HG02798 (cell line): ENCODE results near the gene MMP20.

Source experiments
- ATAC-seq: cut with Tn5 transposase; IDR thresholded peaks from one replicate; pipeline ENCODE4 v1.9.1; 2021; ENCODE audit warnings: mild to moderate bottlenecking; ENCODE audit not compliant: unreplicated experiment, poor library complexity

MMP20 gene

DNA sequence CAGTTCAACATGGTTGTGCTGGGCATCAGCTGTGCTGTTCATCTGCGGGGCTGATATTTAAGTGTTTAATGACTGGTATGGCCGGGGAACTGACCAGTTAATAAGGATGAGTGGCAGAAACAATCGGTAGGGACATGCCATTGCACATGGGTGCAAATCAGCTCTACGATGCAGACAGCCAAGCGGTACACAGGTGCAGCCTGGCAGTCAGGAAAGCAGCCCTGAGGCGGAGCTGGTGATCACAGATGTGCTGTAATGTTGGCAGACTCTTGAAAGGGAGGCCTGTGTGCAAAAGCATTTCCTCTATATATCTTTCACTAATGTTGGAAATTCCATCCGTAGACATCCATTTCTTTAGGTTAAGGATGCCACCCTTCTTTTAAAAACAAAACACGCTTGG is 1.1 kb downstream of the MMP20 start:
- no peak for ATAC-seq

DNA sequence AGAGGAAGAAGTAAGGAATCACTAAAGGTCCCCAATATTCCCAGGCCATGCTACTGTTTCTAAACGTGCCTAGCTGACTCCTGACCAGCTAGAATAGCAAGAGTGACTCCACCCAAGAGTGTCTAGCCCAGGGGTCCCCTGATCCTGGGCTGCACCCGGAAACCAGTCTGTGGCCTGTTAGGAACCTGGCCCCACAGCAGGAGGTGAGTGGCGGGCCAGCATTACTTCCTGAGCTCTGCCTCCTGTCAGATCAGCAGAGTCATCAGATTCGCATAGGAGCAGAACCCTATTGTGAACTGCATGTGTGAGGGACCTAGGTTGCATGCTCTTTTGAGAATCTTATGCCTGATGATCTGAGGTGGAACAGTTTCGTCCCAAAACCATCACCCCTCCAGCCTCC is 2.0 kb downstream of the MMP20 start:
- ATAC-seq = no peak

DNA sequence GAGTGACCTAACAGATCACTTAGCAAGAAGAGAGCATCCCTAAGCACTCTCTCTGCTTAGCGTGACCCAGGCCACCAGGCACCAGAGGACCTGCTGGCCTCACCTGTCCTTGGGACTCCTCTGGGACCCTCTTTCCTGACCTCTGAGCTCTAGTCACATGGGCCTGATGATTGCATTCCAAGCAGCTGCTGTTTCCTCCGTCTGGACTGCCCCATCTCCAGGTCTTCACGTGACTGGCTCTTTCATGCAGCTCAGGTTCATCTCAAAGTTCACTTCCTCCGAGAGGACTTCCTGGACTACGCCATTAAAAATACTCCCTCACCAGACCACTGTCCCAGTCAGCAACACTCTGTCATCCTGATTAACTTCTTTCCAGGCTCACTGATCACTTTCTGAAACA is 2.9 kb downstream of the MMP20 start:
- ATAC-seq = no peak

DNA sequence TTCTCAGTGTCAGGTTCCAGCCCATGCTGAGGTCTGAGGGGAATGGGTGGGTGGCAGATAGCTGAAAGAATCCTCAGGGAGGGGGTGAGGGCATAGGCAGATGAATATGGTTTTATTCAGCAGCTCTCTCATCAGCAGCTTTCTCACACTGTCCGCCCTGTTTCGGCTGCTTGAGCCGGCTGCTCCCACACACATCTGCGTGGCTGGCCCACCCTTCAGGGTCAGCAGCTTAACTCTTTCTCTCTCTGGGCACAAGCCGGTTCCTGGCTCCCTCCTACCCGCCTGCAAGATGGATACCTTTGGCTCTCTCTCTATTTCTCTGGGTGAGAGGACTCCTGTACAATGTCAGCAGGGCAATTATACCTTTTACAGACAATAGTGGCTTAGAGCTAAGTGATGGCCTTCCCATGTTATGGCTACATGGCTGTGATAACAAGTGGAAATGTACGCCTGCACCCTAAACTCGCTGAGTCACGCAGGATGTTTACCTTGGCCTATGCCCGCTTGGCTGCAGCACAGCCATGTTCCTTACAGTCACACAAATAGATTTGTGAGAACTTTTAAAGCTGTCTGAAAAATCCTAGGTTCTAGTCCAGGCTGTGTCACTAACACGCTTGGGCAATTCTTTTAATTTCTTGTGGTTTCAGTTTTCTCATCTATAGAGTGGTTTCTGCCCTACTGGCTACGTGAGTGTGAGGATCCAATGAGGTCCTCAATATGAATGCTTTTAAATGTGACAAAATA is 4.1 kb downstream of the MMP20 start:
- peak; percentile 77 for ATAC-seq

DNA sequence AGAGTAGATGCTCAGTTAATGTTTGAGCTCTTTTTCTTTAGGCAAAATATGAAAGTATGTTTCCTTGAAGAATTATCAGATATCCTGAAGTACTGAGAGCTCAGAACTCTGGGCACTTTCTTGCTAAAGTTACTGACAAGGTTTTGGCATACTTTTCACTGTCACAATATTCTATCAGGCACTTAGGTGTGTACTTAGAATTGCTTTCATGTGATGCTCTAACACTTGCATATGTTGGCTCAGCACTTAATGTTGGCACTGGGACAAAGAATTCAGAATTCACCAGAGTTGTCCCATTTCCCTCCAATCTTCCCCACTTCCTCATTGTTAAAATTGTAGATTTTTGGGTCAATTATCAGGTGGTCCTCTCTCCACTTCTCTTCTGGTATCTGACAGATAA is 5.0 kb downstream of the MMP20 start:
- ATAC-seq = no peak

DNA sequence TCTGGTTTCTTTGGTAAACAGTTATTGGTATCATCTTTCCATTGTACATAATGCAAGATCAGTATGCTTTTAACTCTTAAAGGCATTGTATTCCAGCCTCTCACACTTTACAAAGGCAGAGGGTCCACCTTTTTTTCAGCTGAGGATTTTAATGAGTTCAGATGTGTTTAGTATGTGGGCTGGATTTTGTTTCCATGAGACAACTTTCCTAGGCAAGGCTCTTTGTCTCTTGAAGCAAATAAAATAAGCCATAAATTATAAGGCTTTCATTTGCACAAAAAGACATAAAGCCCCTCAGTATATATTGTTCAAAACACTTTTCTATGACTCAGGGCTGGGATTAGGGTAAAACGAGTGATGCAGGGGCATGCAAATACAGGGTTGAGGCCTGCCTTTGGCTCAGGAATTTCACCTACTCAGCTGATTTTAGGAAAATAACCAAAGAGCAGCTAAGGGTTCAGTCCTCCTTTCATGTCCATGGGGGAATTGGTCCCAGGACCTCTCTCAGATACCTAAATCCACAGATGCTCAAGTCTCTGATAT is 7.6 kb downstream of the MMP20 start:
- no peak for ATAC-seq

DNA sequence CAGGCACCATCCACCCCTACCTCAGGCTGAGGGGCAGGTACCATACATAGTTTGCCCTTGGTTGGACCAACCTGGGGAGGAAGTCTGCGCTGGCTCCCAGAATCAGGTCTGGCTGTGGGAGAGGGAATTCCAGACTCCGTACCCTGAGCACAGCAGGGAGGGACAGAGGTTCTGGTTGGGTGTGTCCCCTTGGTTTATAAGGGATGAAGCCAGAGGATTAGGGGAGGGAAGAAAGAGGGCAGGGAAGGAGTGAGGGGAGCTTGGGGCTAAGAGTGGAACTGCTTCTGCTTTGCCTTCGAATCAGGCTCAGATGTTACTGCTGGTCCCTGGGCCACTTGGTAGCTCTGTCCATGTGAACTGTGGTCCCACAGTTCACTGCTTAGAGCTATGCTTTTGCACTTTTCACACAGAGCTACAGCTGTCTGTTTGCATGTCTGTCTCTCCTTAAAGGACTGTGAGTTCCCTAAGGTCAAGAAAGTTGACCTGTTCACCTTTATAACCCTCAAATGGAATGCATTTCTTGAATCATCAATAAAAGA is 9.2 kb downstream of the MMP20 start:
- no peak for ATAC-seq

DNA sequence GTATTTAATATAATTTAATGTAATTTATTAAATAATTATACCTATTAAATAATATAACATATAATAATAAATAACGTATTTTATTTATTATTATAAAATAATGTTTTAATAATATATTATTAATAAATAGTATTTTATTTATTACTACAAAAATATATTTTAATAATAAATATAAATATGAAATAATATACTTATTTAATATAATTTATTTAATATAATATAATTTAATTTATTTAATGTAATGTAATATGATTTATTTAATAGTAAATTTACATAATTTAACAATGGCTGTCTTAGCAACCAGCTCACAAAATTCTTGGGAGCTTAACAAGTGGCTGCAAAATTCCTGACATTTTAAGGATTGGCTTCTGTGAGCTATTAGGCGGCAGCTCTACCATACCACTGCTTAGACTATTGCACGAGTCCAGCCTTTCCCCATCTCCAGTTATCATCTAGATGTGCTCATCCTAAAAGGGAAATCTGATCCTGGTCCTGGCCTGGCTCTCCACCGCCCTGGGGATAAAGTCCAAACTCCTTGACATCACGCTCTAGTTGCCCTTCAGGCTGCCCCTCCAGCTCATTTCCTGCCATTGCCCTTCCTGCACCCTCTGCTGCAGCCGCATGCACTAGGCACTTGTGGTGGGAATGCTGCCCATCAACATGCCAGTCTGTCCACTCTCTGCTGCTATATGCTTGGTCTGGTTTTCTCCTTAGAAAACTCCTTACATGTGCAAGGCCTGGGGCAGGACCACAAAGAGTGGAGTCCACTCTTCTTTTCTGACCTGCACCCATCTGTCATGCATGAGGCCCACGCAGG is 9.8 kb downstream of the MMP20 start:
- no peak for ATAC-seq

DNA sequence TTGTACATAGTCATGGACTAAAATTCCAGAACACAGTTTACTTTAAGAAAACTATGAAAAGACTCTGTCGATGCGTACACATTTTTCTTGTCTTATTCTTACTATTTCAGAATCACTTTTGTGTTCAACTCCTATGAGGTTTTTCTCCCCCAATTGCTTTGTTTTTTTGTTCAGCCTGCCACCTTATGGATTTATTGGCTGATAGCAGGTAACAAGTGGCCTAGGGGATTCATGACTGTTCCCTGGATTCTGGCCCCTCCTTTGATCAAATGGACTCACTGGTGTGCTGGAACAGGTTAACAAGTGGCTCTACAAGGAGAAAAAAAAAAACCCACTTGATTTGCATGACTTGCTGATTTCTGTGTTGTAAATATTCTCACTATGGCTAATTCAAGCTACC is 10.6 kb downstream of the MMP20 start:
- ATAC-seq = no peak

DNA sequence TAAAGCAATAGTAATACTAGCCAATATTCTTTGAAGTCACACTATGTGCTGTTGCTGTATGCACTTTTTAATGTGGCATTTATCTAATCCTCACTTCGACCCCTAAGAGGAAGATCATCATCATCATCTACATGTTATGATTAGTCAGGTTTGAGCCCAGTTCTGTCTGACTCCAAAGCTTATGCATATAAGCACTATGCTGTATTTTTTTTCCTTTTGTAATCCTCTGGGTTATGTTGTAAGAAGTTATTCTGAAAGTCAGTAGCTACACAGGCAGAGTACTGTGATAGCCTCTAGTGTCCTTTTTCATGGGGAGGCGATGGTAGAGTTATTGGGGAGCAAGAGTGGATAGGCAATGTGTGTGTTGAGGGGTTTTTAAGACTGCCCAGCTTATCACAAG is 11.1 kb downstream of the MMP20 start:
- no peak for ATAC-seq

DNA sequence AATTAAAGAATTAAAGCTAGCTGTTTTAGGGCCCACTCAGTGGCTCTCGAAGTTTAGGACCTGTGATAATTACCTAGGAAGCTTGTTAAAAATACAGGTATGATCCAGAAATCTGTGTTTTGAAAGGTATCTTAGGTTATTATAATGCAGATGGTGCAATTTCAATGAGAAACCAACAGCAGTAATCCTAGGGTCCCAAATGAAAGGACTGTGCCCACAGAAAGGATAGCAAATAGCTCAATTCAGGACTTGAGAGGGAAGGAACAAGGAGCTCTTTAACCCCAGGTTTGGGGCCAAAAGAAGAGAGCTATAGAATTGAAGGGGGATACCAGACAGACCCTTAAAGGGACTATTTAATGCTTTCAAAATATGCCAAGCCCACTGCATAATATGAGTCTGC is 11.7 kb downstream of the MMP20 start:
- ATAC-seq = no peak

DNA sequence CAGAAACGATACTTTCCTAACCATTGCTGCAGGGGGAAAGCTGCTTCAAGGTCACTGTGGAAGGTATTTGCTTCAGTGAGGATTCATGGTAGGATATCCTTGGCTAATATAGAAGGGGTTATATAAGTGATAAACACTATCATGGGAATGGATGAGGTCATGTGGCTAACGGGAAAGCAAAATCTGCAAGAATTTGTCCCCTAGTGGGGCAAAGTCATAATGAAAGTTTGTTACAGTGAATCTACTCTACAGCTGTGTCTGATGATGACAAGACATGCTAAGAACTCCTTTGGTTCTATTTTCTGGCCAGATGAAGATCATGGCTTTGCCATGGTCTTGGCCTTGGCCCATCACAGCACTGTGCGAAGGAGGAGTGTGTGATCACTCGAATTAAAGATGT is 13.8 kb downstream of the MMP20 start:
- ATAC-seq = peak; percentile 47

DNA sequence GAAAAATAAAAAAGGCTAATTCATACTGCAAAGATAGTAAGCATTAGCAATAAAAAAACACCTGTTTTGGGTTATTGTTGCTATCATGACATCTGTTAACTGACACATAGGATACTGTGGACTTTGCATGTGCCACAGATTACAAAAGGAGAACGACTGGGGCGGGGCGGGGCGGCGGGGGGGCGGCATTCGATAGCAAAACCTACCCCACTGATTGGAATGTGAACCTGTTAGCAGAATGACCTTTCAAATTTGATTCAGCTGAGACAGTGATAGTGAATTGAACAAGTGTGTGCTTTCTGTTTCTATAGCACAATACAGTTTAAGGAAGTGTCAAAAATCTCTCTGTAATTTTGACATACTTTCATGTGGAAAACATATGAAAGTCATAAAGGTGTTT is 14.9 kb downstream of the MMP20 start:
- peak; percentile 34 for ATAC-seq

DNA sequence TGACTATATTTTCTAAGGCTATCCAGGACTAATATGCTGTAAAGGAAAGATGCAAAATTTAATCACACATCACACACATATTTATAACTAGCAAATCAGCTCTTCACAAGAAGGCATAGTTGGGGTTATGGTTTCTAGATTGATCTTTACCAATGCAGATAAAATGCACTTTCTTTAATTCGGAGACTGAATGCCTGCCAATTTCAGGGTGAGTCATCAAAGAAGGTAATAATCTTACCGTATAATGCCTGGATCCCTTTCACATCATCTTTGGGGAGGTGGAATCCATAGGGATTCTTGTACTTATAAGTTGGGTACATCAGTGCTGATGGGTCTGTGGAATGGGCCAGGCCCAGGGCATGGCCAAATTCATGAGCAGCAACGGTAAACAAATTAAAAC is 16.4 kb downstream of the MMP20 start:
- ATAC-seq = no peak

DNA sequence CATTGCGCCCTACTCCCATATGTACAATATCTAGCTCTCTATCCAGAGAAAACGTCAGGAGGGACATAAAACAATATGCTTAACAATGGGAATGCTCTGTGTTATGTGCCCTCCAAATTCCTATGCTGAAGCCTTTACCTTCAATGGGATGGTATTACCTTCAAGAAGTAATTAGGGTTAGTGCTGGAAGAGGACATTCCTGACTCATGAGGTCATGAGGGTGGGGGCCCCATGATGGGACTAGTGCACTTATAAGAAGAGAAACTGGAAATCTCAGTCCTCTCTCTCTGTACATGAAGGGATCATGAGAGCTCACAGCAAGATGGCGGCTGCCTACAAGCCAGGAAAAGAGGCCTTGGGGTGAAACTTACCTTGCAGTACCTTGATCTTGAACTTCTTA is 20.3 kb downstream of the MMP20 start:
- ATAC-seq = no peak

DNA sequence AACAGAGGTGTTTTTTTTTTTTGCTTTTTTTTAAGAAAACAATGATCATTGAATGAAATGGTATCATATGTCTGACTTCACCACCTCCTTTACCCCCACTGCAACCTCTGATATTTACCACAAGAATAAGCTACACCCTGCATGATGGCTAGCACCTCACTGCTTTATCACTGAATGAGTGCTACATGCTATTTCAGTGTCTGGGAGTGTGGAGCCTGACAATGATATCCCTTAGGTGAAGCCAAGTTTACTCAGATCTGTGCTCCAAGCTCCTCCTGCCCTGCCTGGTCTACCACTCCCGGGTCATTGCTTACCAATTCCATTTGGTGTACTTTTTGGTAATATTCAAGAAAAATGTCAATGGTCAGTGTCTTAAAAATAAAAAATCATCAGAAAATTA is 21.1 kb downstream of the MMP20 start:
- no peak for ATAC-seq

DNA sequence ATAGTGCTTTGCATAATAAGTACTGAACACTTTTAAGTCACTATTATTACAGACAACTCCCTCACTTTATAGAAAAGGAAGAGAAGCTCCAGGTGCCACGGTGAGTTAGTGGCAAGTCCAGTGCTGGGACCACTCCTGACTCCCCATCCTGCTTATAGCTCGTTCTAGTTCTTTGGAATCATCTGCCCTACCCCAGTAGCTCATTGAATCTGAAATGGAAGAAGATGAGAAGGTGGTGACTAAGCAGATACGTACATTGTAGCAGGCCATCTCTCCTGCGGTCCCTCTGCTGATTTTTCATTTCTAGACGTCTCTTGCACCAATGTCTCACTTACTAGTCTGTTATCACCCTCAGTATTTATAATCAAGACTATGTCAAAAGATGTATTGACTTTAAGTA is 21.6 kb downstream of the MMP20 start:
- no peak for ATAC-seq

DNA sequence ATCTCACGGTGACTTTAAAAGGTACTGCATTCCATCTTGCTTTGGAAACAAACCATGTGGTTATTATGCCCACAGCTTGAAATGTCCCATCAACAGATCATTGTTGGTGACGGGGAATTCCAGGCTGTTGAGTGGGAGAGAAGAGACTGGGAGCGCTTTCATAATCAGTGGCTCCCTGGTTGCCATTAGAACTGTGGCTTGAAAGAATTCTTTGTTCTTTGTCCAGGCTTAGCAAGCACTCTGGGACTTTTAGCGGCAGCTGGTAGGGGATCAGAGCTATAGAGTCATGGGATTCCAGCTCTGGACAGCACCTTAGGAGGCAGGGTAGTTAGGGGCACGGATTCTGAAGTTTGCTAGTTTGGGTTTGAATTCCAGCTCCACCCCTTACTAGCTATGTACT is 22.0 kb downstream of the MMP20 start:
- ATAC-seq = no peak

DNA sequence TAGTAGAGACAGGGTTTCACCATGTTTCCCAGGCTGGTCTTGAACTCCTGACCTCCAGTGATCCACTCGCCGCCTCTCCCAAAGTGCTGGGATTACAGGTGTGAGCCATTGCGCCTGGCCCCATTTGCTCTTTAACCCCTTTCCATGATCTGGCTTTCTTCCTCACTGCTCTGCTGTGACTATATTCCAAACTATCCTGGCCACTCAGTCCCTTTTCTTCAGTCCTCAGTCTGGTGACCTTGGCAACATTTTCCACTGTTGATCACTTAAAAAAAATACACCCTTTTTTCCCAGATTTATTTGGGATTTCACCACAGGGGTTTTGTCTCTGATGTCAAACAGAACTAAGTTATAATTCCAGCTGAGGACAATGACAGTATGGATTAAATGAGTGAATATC is 24.5 kb downstream of the MMP20 start:
- no peak for ATAC-seq

DNA sequence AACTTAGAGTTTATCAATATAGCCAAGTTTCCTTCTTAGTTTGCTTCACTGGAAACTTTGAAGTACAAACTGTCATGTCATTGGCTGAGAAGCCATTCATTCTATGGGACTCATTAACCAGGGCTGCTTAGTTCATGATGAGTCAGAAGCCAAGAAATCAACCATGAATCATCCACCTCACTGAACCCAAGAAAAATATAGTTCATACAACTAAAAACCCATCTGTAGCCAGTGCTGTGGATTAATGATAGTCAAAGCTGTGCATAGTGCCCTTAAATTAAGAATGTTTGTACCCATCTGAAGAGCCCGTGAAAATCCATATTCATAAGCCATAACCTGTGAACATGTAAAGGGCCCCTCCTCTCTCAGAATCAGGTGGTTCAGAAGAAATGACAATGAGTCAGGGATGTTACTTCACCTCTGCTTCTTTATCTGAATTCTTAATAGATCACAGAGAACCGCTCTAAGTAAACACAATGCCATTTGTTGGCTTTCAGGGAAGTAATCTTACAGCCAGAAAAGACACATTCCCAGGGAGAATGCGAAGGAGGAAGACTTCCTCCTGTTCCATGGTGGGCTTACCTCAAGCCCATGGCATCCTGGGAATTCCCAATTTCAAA is 25.4 kb downstream of the MMP20 start:
- ATAC-seq = peak; percentile 88

DNA sequence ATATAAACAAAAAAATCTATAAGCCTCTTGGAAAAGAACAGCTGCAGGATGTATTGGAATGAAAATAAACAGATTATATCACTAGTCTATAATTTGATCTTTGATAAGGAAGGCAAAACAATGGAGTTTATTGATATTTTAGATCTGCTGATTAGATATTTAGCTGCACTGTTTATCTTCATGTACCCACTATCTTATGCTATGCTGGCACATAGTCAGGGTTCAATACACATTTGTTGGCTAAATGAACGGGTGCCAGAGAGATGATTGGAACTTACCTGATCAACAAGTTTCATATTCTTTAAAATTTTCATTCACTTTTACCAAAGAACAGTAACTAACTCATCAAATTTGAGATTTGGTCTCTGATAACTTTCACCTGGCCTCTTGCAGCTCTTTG is 26.9 kb downstream of the MMP20 start:
- no peak for ATAC-seq
